H1 (cell line): Measurements from ENCODE around the gene ZBTB20.

Experiments
- CTCF ChIP-seq, 3 experiments: IDR thresholded peaks; 1 replicate in 2 of 3; 2 replicates in 1 of 3; pipeline versions ENCODE4 v1.5.1 to v1.6.1; 2011; ENCODE audit warnings: low read length in 3 of 3, mild to moderate bottlenecking in 3 of 3, inconsistent platforms in 2 of 3, low read depth in 1 of 3, moderate library complexity in 1 of 3; ENCODE audit not compliant: insufficient read depth in 1 of 3; ENCODE audit errors: control extremely low read depth in 1 of 3
- EP300 ChIP-seq, 2 experiments: IDR thresholded peaks; 1 replicate in 1 of 2; 2 replicates in 1 of 2; pipeline ENCODE4 v1.6.1; 2011 to 2012; ENCODE audit warnings: low read depth in 2 of 2, low read length in 2 of 2, mild to moderate bottlenecking in 2 of 2, borderline replicate concordance in 1 of 2, inconsistent platforms in 1 of 2, moderate library complexity in 1 of 2
- EZH2 ChIP-seq: fragments of 200-600 bp; sonication (generic); IDR thresholded peaks from 2 replicates; pipeline ENCODE4 v1.7.1; 2012; ENCODE audit warnings: low read depth, mild to moderate bottlenecking, moderate library complexity, low read length, inconsistent platforms; ENCODE audit not compliant: severe bottlenecking
- GTF2F1 ChIP-seq: IDR thresholded peaks from 2 replicates; pipeline ENCODE4 v1.6.1; 2012; ENCODE audit warnings: low read depth, low read length, improper control_type of control experiment, borderline replicate concordance
- PHF8 ChIP-seq: fragments of 200-600 bp; sonication (generic); conservative IDR thresholded peaks from 2 replicates; pipeline ENCODE4 v1.7.1; 2012; ENCODE audit warnings: low read depth, mild to moderate bottlenecking, inconsistent platforms, low read length, moderate library complexity
- POLR2A ChIP-seq, 2 experiments: IDR thresholded peaks; 1 replicate in 1 of 2; 2 replicates in 1 of 2; pipeline ENCODE4 v1.6.1; 2011; ENCODE audit warnings: low read depth in 2 of 2, low read length in 2 of 2, mild to moderate bottlenecking in 2 of 2; ENCODE audit errors: control extremely low read depth in 1 of 2
- RFX5 ChIP-seq: IDR thresholded peaks from 2 replicates; pipeline ENCODE4 v1.6.1; 2011; ENCODE audit warnings: low read depth, low read length, improper control_type of control experiment, borderline replicate concordance
- TCF12 ChIP-seq: IDR thresholded peaks from 2 replicates; pipeline ENCODE4 v1.6.1; 2011; ENCODE audit warnings: low read depth, mild to moderate bottlenecking, low read length
- TEAD4 ChIP-seq: IDR thresholded peaks from 2 replicates; pipeline ENCODE4 v1.6.1; 2012; ENCODE audit warnings: low read depth, low read length, inconsistent platforms, mixed read lengths

- TF ChIP-seq GTF2F1 (no peak), CTCF (IDR thresholded peaks at IDR 0.05; ENCODE audit: control extremely low read depth in 1 of 3, insufficient read depth in 1 of 3, low read depth in 1 of 3, low read length in 3 of 3) (no peak), EP300 (IDR thresholded peaks at IDR 0.05; ENCODE audit: borderline replicate concordance in 1 of 2, low read depth in 2 of 2, low read length in 2 of 2) (no peak), EZH2 (no peak), RFX5 (no peak), TEAD4 (no peak), POLR2A (IDR thresholded peaks at IDR 0.05; ENCODE audit: control extremely low read depth in 1 of 2, low read depth in 2 of 2, low read length in 2 of 2) (no peak), PHF8 (no peak), TCF12 (no peak)
These were observed 638.9 kb downstream of the ZBTB20 start for GRCh38 chr3:114508208-114508607.
